Calu3 (cell line): Measurements from ENCODE around the gene STAG1. TPM values are rescaled to one million over a fixed set of nuclear protein-coding genes. Genes with fewer than 3 reads are reported as not detected.
A peak's percentile ranks its signal among the peaks of the same experiment; 100 is the strongest.

ENCODE experiments used
- BruUV-seq: library from RNA; stranded (reverse); fragments of 400-500 nt; replicated peaks from 2 replicates; lab custom pipeline; 2021; lab: Mats Ljungman, UMichigan
- CTCF ChIA-PET: fragments of 300-600 bp; sonication (Branson Sonifier 250); formaldehyde crosslinking; loops from one replicate; lab custom pipeline; 2022; ENCODE audit warnings: antibody characterized with exemption; lab: Charles Lee
- DNase-seq: peaks from one replicate; pipeline ENCODE4 v3.0.0; 2022
- H3K27ac Mint-ChIP-seq: one replicate; pipeline ENCODE4 v1.8.0; 2022; ENCODE audit warnings: mixed read lengths; ENCODE audit not compliant: unreplicated experiment
- H3K27me3 Mint-ChIP-seq: one replicate; pipeline ENCODE4 v1.8.0; 2022; ENCODE audit warnings: mixed read lengths; ENCODE audit not compliant: unreplicated experiment
- H3K36me3 Mint-ChIP-seq: one replicate; pipeline ENCODE4 v1.8.0; 2022; ENCODE audit warnings: mild to moderate bottlenecking, moderate library complexity, mixed read lengths; ENCODE audit not compliant: insufficient read depth, unreplicated experiment
- H3K4me1 Mint-ChIP-seq: one replicate; pipeline ENCODE4 v1.8.0; 2022; ENCODE audit warnings: mild to moderate bottlenecking, low read depth, mixed read lengths; ENCODE audit not compliant: unreplicated experiment
- H3K4me3 Mint-ChIP-seq: one replicate; pipeline ENCODE4 v1.8.0; 2022; ENCODE audit warnings: mild to moderate bottlenecking, low read depth, moderate library complexity, mixed read lengths; ENCODE audit not compliant: unreplicated experiment
- H3K9me3 Mint-ChIP-seq: one replicate; pipeline ENCODE4 v1.8.0; 2022; ENCODE audit warnings: low read depth, mixed read lengths; ENCODE audit not compliant: unreplicated experiment
- intact Hi-C: fragments of 100-400 bp; cut with micrococcal nuclease; formaldehyde crosslinking; loops from one replicate; pipeline ENCODE4 v1.10.0; 2022; ENCODE audit not compliant: unreplicated experiment
- total RNA-seq: library from RNA; stranded (reverse); gene quantifications from 2 replicates; pipeline ENCODE4 v1.2.3, GENCODE V29; 2022
- TF ChIP-seq, protein P1 (sequence below): fragments of 200-600 bp; IDR thresholded peaks from one replicate; pipeline ENCODE4 v1.8.0; 2022; ENCODE audit warnings: antibody characterized with exemption; ENCODE audit not compliant: unreplicated experiment

Gene STAG1
- total RNA-seq, 1 experiment from 2014 or later, result 39.3 TPM

GRCh38 chr3:136595913-136596697 lies 156.1 kb downstream of the STAG1 start:
- H3K36me3 Mint-ChIP-seq, result no peaks in the 10 kb centered on the region
- no TSS peak for BruUV-seq
- no peak overlapping the region for H3K27ac Mint-ChIP-seq
- TF ChIP-seq, protein P1, sequence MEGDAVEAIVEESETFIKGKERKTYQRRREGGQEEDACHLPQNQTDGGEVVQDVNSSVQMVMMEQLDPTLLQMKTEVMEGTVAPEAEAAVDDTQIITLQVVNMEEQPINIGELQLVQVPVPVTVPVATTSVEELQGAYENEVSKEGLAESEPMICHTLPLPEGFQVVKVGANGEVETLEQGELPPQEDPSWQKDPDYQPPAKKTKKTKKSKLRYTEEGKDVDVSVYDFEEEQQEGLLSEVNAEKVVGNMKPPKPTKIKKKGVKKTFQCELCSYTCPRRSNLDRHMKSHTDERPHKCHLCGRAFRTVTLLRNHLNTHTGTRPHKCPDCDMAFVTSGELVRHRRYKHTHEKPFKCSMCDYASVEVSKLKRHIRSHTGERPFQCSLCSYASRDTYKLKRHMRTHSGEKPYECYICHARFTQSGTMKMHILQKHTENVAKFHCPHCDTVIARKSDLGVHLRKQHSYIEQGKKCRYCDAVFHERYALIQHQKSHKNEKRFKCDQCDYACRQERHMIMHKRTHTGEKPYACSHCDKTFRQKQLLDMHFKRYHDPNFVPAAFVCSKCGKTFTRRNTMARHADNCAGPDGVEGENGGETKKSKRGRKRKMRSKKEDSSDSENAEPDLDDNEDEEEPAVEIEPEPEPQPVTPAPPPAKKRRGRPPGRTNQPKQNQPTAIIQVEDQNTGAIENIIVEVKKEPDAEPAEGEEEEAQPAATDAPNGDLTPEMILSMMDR, result no peak
- H3K9me3 Mint-ChIP-seq, result no peaks in the 10 kb centered on the region
- CTCF ChIA-PET, result interaction anchor here (1.2 kb wide), 1 partner anchor 50 kb away, joined by 3 read pairs; no protein-coding TSS in a partner anchor
- intact Hi-C loops, result no loop called here
- H3K4me1 Mint-ChIP-seq, result no peaks in the 10 kb centered on the region
- no peak for DNase-seq
- H3K27me3 Mint-ChIP-seq, result no peaks in the 10 kb centered on the region
- H3K4me3 Mint-ChIP-seq, result no peak overlapping the region

DNA sequence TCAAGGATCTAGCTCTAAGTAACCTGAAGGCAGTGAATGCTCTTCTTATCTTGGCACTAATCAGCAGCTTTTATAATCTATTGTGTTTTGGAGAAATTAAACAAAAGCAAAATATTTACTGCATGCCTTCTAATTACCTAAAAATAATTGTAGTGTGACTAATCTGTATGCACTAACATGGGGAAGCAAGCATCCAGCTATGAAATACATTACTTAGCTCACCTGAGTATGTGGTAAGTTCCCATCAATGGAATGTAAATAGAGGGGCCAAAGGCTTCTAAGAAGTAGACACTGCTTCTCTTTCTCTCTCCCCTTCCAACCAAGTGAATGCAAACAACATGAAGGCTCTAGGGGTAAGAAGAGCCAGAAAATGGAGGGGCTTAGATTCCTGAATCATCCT lies 165.6 kb downstream of the STAG1 start:
- Mint-ChIP-seq H3K4me1 (peaks cover 29% of the 10 kb centered on the region), H3K27me3 (no peaks in the 10 kb centered on the region), H3K36me3 (peaks cover 9% of the 10 kb centered on the region), H3K9me3 (no peaks in the 10 kb centered on the region), H3K27ac (peak overlapping the region; percentile 17), H3K4me3 (no peak overlapping the region)
- no peak for DNase-seq
- intact Hi-C loops, result no loop called here
- CTCF ChIA-PET, result interaction anchor here (0.6 to 2.8 kb wide), 5 partner anchors 10 to 569 kb away, joined by 3 to 10 read pairs (median 4); partner anchors contain the start of gene STAG1
- no TSS peak for BruUV-seq
- TF ChIP-seq, protein P1, result no peak

- no peak for DNase-seq
- Mint-ChIP-seq H3K36me3 (peaks cover 9% of the 10 kb centered on the region), H3K9me3 (no peaks in the 10 kb centered on the region), H3K27ac (no peak overlapping the region), H3K27me3 (no peaks in the 10 kb centered on the region), H3K4me1 (peaks cover 29% of the 10 kb centered on the region), H3K4me3 (no peak overlapping the region)
- intact Hi-C loops, result no loop called here
- CTCF ChIA-PET, result interaction anchor here (1.1 to 1.8 kb wide), 2 partner anchors 13 to 38 kb away, joined by 3 to 4 read pairs; no protein-coding TSS in a partner anchor
- no TSS peak for BruUV-seq
- TF ChIP-seq, protein P1, result no peak
Measured at GRCh38 chr3:136584728-136585127, 167.4 kb downstream of the STAG1 start.

- DNase-seq, result no peak
- no peaks in the 10 kb centered on the region for H3K9me3 Mint-ChIP-seq
- peaks cover 9% of the 10 kb centered on the region for H3K36me3 Mint-ChIP-seq
- H3K4me1 Mint-ChIP-seq, result peaks cover 35% of the 10 kb centered on the region
- H3K27me3 Mint-ChIP-seq, result no peaks in the 10 kb centered on the region
- no peak overlapping the region for H3K4me3 Mint-ChIP-seq
- intact Hi-C loops, result no loop called here
- no TSS peak for BruUV-seq
- CTCF ChIA-PET, result interaction anchor here (0.5 to 1.1 kb wide), 2 partner anchors 14 to 167 kb away, joined by 3 to 6 read pairs; no protein-coding TSS in a partner anchor
- TF ChIP-seq, protein P1, result no peak
- H3K27ac Mint-ChIP-seq, result no peak overlapping the region
Measured at GRCh38 chr3:136583823-136584222, 168.4 kb downstream of the STAG1 start.
